Smooth muscle cell (in vitro differentiated cells): ENCODE data around the gene ST8SIA4. TPM values are rescaled to one million over a fixed set of nuclear protein-coding genes. Genes with fewer than 3 reads are reported as not detected.

Experiments used
- DNase-seq: peaks from one replicate; lab custom pipeline; 2025; ENCODE audit not compliant: unreplicated experiment; lab: John Stamatoyannopoulos, UW
- H2AFZ ChIP-seq: fragments of 200-600 bp; sonication (generic); 2 replicates; pipeline ENCODE4 v1.6.0; 2016; ENCODE audit warnings: antibody characterized with exemption, low read depth, mild to moderate bottlenecking
- H3F3A ChIP-seq: fragments of 200-600 bp; sonication (generic); 2 replicates; pipeline ENCODE4 v1.6.0; 2017; ENCODE audit warnings: antibody characterized with exemption, low read depth
- H3K27ac ChIP-seq: fragments of 200-600 bp; sonication (generic); 2 replicates; pipeline ENCODE4 v1.5.1; 2016; ENCODE audit warnings: low read depth, mild to moderate bottlenecking
- H3K27me3 ChIP-seq: fragments of 200-600 bp; sonication (generic); 2 replicates; pipeline ENCODE4 v1.6.1; 2016; ENCODE audit warnings: low read depth, mild to moderate bottlenecking
- H3K36me3 ChIP-seq: fragments of 200-600 bp; sonication (generic); 2 replicates; pipeline ENCODE4 v1.5.1; 2016; ENCODE audit warnings: low read depth
- H3K4me1 ChIP-seq: fragments of 200-600 bp; sonication (generic); 2 replicates; pipeline ENCODE4 v1.5.1; 2016; ENCODE audit warnings: low read depth
- H3K4me2 ChIP-seq: fragments of 200-600 bp; sonication (generic); 2 replicates; pipeline ENCODE4 v1.6.0; 2016; ENCODE audit warnings: mild to moderate bottlenecking
- H3K4me3 ChIP-seq: fragments of 200-600 bp; sonication (generic); 2 replicates; pipeline ENCODE4 v1.5.1; 2016; ENCODE audit warnings: mild to moderate bottlenecking
- H3K79me2 ChIP-seq: fragments of 200-600 bp; sonication (generic); 2 replicates; pipeline ENCODE4 v1.6.0; 2016; ENCODE audit warnings: low read depth, mild to moderate bottlenecking
- H3K9ac ChIP-seq: fragments of 200-600 bp; sonication (generic); 2 replicates; pipeline ENCODE4 v1.6.0; 2016; ENCODE audit warnings: low read depth
- H3K9me3 ChIP-seq: fragments of 200-600 bp; sonication (generic); replicated peaks from 2 replicates; pipeline ENCODE4 v1.5.1; 2016; ENCODE audit warnings: low read depth
- H4K20me1 ChIP-seq: fragments of 200-600 bp; sonication (generic); 2 replicates; pipeline ENCODE4 v1.6.0; 2016; ENCODE audit warnings: low read depth
- WGBS: methylation state at CpG from one replicate; pipeline ENCODE4 v1.1.7; 2016; ENCODE audit warnings: low lambda C conversion rate; 5-methylcytosine and 5-hydroxymethylcytosine counted together
- microRNA counts: library from miRNA; unstranded; fragments of <30 nt; microRNA quantifications from one replicate; lab custom pipeline; 2016
- microRNA-seq: library from miRNA; unstranded; fragments of <30 nt; microRNA quantifications from one replicate; pipeline ENCODE4, GENCODE V29; 2016; ENCODE audit warnings: borderline number of aligned reads
- polyA plus RNA-seq: library from polyadenylated mRNA; unstranded; fragments of >200 nt; fragmentation: Nextera tagmentation; extraction: Ambion mirVana; gene quantifications from 2 replicates; pipeline ENCODE4 v1.2.1, GENCODE V29; 2016
- small RNA-seq: library from RNA; depleted of rRNA; stranded (forward); fragments of <200 nt; gene quantifications from one replicate; pipeline ENCODE3, GENCODE V24; 2014
- total RNA-seq: library from RNA; depleted of rRNA; stranded (reverse); fragments of >200 nt; gene quantifications from 2 replicates; pipeline ENCODE4 v1.2.3, GENCODE V29; 2014
- TF ChIP-seq, protein P1 (sequence below): fragments of 200-600 bp; sonication (generic); IDR thresholded peaks from 2 replicates; pipeline ENCODE4 v1.5.1; 2017; ENCODE audit warnings: borderline replicate concordance, mild to moderate bottlenecking, antibody characterized with exemption; ENCODE audit not compliant: insufficient read depth, poor library complexity, severe bottlenecking

Gene ST8SIA4
- total and polyA plus RNA-seq, 2 experiments from 2014 or later = 35.0 to 53.6 TPM

DNA sequence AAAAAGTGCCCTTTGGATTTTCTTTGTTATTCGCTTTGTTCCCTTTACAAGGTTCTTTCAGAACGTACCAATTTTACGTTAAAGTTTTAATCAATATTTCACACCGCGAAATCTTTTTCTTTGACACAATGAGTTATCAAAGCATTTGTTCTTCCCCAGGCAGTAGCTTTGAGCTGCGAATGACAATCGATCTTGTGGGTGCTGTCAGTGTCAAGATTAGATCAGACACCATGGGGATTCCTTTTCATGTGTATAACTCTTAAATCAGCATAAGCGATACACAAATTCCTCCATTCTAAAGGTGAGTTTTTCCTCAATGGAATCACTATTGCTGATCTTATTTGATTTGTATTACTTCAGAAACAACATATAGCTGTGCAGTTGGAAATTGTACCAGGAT is 145.5 kb downstream of the ST8SIA4 start:
- TF ChIP-seq, protein P1, sequence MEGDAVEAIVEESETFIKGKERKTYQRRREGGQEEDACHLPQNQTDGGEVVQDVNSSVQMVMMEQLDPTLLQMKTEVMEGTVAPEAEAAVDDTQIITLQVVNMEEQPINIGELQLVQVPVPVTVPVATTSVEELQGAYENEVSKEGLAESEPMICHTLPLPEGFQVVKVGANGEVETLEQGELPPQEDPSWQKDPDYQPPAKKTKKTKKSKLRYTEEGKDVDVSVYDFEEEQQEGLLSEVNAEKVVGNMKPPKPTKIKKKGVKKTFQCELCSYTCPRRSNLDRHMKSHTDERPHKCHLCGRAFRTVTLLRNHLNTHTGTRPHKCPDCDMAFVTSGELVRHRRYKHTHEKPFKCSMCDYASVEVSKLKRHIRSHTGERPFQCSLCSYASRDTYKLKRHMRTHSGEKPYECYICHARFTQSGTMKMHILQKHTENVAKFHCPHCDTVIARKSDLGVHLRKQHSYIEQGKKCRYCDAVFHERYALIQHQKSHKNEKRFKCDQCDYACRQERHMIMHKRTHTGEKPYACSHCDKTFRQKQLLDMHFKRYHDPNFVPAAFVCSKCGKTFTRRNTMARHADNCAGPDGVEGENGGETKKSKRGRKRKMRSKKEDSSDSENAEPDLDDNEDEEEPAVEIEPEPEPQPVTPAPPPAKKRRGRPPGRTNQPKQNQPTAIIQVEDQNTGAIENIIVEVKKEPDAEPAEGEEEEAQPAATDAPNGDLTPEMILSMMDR = no peak
- Histone ChIP-seq H2AFZ (peak overlapping the region; percentile 67), H3K4me1 (no peaks in the 10 kb centered on the region), H3F3A (no peaks in the 10 kb centered on the region), H4K20me1 (no peaks in the 10 kb centered on the region), H3K79me2 (no peaks in the 10 kb centered on the region), H3K9ac (no peak overlapping the region), H3K4me2 (no peak overlapping the region), H3K27ac (no peak overlapping the region), H3K36me3 (no peaks in the 10 kb centered on the region), H3K4me3 (no peak overlapping the region), H3K9me3 (no peaks in the 10 kb centered on the region), H3K27me3 (no peaks in the 10 kb centered on the region)
- no peak for DNase-seq
- 26% methylated on average over 8 of the region's 8 CpGs for WGBS

MicroRNAs encoded within 50 kb of the gene (microRNA counts, 767-probe panel; counts per million panel counts)
- microRNA hsa-miR-548p (lab: Ali Mortazavi, UCI) = 183 counts per million

Small RNAs within 50 kb of the gene (microRNA-seq; reads per million reads assigned to microRNA genes)
- gene MIR548P = not detected

Small RNAs within 50 kb of the gene (small RNA-seq; reads per million reads assigned to genes)
- gene MIR548P = not detected
